Omental fat pad (tissue), 4 donors: Measurements from ENCODE around the gene COPB1. TPM values are rescaled to one million over a fixed set of nuclear protein-coding genes. Genes with fewer than 3 reads are reported as not detected.
A peak's percentile ranks its signal among the peaks of the same experiment; 100 is the strongest.

Experiments
- ATAC-seq: fragments of 150-250 bp; one replicate; pipeline ENCODE4 v1.9.1; 2016; ENCODE audit warnings: mild to moderate bottlenecking, moderate library complexity; ENCODE audit not compliant: low FRiP score
- DNase-seq: peaks from one replicate; pipeline ENCODE4 v3.0.0-alpha.2; 2019; ENCODE audit warnings: low spot score
- CTCF ChIP-seq, 3 donors: fragments of 450-650 bp; IDR thresholded peaks; one replicate each; pipeline ENCODE4 v1.5.1; 2016 to 2017; ENCODE audit warnings: antibody characterized with exemption in 3 of 3, mild to moderate bottlenecking in 3 of 3, moderate library complexity in 2 of 3
- total RNA-seq, 4 donors: library from RNA; depleted of rRNA; stranded (reverse); fragments of >200 nt; gene quantifications; one replicate each; pipeline ENCODE4 v1.1.0, GENCODE V29; 2016

COPB1 gene
- total RNA-seq, 4 donors from 2014 or later: 102 to 126 (median 112) TPM

GRCh38 chr11:14529321-14529720, 29.7 kb upstream of the COPB1 start:
- no peak for DNase-seq
- no peak for ATAC-seq
- TF ChIP-seq CTCF (IDR thresholded peaks at IDR 0.05): no peak

- no peak for ATAC-seq
- no peak for TF ChIP-seq CTCF (IDR thresholded peaks at IDR 0.05)
- no peak for DNase-seq
Observed at GRCh38 chr11:14522801-14523200, 23.2 kb upstream of the COPB1 start.

GRCh38 chr11:14522245-14522644, 22.6 kb upstream of the COPB1 start:
- no peak for TF ChIP-seq CTCF (IDR thresholded peaks at IDR 0.05)
- DNase-seq: no peak
- ATAC-seq: no peak

GRCh38 chr11:14520747-14521151, 21.1 kb upstream of the COPB1 start:
- no peak for ATAC-seq

GRCh38 chr11:14519917-14520746, 20.5 kb upstream of the COPB1 start, which contains the start of gene PSMA1:
Gene PSMA1, minus strand, starts transcription at chr11:14520386. Its CDS starts 87 bp downstream, at chr11:14520299.
- peak; percentile 79 for DNase-seq
- peak; percentile 98 for ATAC-seq
- no peak for TF ChIP-seq CTCF (IDR thresholded peaks at IDR 0.05)

More at GRCh38 chr11:14520747-14521151, 21.1 kb upstream of the COPB1 start:
- no peak for DNase-seq
- TF ChIP-seq CTCF (IDR thresholded peaks at IDR 0.05): no peak

GRCh38 chr11:14519597-14519916, 19.9 kb upstream of the COPB1 start:
- TF ChIP-seq CTCF (IDR thresholded peaks at IDR 0.05): no peak

GRCh38 chr11:14518820-14519219, 19.2 kb upstream of the COPB1 start:
- no peak for DNase-seq
- ATAC-seq: no peak
- TF ChIP-seq CTCF (IDR thresholded peaks at IDR 0.05): no peak

More at GRCh38 chr11:14519597-14519916, 19.9 kb upstream of the COPB1 start:
- peak; percentile 21 for ATAC-seq
- no peak for DNase-seq
